Left lung (tissue), 10 donors: ENCODE data around the gene FASTKD3. TPM values are rescaled to one million over a fixed set of nuclear protein-coding genes. Genes with fewer than 3 reads are reported as not detected.

ENCODE experiments used
- ATAC-seq: fragments of 200-7000 bp; cut with Tn5 transposase; one replicate; pipeline ENCODE4 v1.9.1; 2020; ENCODE audit warnings: moderate library complexity
- DNase-seq, 4 donors: peaks; one replicate each; pipeline ENCODE4 v3.0.0-alpha.2; 2013 to 2020
- H3K27ac ChIP-seq, 2 donors: fragments of 200-600 bp; sonication (generic) in 1 of 2; one replicate each; pipeline versions ENCODE4 v1.5.0 to v1.8.0; 2020 to 2021
- H3K27me3 ChIP-seq, 2 donors: fragments of 200-600 bp; sonication (generic) in 1 of 2; one replicate each; pipeline versions ENCODE4 v1.5.0 to v1.8.0; 2020 to 2021
- H3K36me3 ChIP-seq, 2 donors: fragments of 200-600 bp; sonication (generic) in 1 of 2; one replicate each; pipeline versions ENCODE4 v1.5.0 to v1.8.0; 2020 to 2021
- H3K4me1 ChIP-seq, 2 donors: fragments of 200-600 bp; one replicate each; pipeline ENCODE4 v1.8.0; 2021
- H3K4me3 ChIP-seq, 2 donors: fragments of 200-600 bp; sonication (generic) in 1 of 2; one replicate each; pipeline versions ENCODE4 v1.5.0 to v1.8.0; 2020 to 2021; ENCODE audit warnings: mild to moderate bottlenecking in 1 of 2
- H3K9me3 ChIP-seq, 2 donors: fragments of 200-600 bp; sonication (generic) in 1 of 2; one replicate each; pipeline versions ENCODE4 v1.5.0 to v1.8.0; 2020 to 2021
- intact Hi-C, 2 donors: fragments of 100-400 bp; cut with DNase I; formaldehyde crosslinking; loops; one replicate each; pipeline versions ENCODE4 v1.11.2 to v1.14.2; 2022
- polyA plus RNA-seq, 6 donors: library from polyadenylated mRNA; unstranded; fragments of 120-200 nt; gene quantifications; one replicate each; pipeline ENCODE4 v1.2.1, GENCODE V29; 2013; ENCODE audit not compliant: insufficient read length in 6 of 6
- total RNA-seq, 2 donors: library from RNA; stranded (reverse); fragmentation: NEBNext Ultra II Directional; extraction: Animal tissue kit (Norgen Biotek cat#: 25700); gene quantifications; one replicate each; pipeline ENCODE4 v1.2.1, GENCODE V29; 2021
- TF ChIP-seq, protein P1 (sequence below), 2 donors: fragments of 200-600 bp; sonication (generic) in 1 of 2; IDR thresholded peaks; one replicate each; pipeline versions ENCODE4 v1.5.0 to v1.8.0; 2021; ENCODE audit warnings: antibody characterized with exemption in 2 of 2
- donor health status: DM: no; HTN: yes; CAD: no.
- donor health status: DM: no; HTN: no; CAD: no.

Gene FASTKD3
- total and polyA plus RNA-seq, 8 donors: 8.4 to 28.8 (median 22.4) TPM

DNA sequence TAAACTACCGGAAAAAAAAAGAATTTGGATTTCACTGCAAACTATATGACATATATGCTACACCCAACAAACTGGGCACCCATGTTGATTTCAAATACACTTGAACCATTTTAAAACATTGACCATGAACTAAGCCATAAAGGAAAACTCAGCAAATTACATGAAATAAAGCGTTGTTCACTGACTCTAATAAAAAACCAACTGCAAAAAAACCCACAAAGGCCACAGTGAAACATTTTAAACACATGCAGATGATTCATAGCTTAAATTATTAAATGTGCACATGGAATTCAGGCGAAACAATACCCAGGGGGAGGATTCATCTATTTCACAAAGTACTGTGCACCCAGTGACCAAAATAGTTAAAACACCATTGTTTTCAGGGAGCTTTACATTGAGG is 33.4 kb upstream of the FASTKD3 start:
- DNase-seq: no peak
- Histone ChIP-seq H3K27me3 (no peaks in the 10 kb centered on the region), H3K9me3 (peaks cover 0 to 2% of the 10 kb centered on the region in 2 donors), H3K4me1 (no peaks in the 10 kb centered on the region), H3K27ac (no peak overlapping the region), H3K4me3 (no peak overlapping the region), H3K36me3 (peaks cover 0 to 96% of the 10 kb centered on the region in 2 donors)
- no peak for ATAC-seq
- TF ChIP-seq, protein P1, sequence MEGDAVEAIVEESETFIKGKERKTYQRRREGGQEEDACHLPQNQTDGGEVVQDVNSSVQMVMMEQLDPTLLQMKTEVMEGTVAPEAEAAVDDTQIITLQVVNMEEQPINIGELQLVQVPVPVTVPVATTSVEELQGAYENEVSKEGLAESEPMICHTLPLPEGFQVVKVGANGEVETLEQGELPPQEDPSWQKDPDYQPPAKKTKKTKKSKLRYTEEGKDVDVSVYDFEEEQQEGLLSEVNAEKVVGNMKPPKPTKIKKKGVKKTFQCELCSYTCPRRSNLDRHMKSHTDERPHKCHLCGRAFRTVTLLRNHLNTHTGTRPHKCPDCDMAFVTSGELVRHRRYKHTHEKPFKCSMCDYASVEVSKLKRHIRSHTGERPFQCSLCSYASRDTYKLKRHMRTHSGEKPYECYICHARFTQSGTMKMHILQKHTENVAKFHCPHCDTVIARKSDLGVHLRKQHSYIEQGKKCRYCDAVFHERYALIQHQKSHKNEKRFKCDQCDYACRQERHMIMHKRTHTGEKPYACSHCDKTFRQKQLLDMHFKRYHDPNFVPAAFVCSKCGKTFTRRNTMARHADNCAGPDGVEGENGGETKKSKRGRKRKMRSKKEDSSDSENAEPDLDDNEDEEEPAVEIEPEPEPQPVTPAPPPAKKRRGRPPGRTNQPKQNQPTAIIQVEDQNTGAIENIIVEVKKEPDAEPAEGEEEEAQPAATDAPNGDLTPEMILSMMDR (IDR thresholded peaks at IDR 0.05): no peak
- intact Hi-C loops: no loop called here

DNA sequence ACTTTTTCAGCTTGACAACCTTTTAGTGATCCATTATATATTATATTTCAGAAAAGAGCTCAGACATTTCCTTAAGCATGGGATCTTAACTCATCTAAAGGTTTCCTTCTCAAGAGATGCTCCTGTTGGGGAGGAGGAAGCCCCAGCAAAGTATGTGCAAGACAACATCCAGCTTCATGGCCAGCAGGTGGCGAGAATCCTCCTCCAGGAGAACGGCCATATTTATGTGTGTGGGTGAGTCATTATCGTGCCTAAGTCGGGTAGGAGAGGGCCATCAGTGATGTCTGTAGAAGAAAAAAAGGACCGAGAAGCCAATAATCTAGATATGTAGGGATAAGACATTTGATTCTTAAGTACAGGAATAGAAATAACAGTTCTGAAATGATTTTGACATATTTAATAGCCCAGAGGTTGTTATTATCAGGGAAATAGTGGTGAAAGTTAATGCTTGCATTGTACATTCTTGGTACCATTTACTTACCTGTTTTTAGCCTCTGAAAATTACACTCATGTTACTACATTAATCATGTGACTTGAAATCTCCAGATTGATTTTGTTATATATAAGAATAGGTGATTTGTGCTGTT is 28.3 kb upstream of the FASTKD3 start:
- Histone ChIP-seq H3K36me3 (peaks cover 0 to 98% of the 10 kb centered on the region in 2 donors), H3K4me3 (no peak overlapping the region), H3K27me3 (no peaks in the 10 kb centered on the region), H3K9me3 (no peaks in the 10 kb centered on the region), H3K27ac (no peak overlapping the region), H3K4me1 (no peaks in the 10 kb centered on the region)
- ATAC-seq (peak; percentile 40), DNase-seq (no peak)
- intact Hi-C loops: no loop called here
- TF ChIP-seq, protein P1 (IDR thresholded peaks at IDR 0.05): no peak

DNA sequence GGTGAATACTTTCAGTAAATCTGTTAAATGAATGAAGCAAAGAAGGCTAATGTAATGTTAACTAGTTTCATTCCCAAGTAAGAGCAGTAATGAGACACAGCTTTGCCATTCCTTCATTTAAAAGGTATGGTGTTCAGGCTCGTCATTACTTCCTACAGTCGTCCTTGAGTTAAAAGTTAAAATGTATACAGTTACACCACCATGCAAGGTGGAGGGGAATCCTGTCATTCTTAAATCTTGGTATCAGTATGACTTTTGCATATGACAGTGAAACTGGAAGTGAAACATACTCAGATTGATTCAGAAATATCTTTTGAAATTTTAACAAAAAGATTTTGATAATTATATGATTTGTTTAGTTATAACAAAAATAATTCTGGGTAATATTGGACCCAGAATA is 26.0 kb upstream of the FASTKD3 start:
- Histone ChIP-seq H3K4me1 (no peaks in the 10 kb centered on the region), H3K36me3 (peaks cover 0 to 97% of the 10 kb centered on the region in 2 donors), H3K27ac (no peak overlapping the region), H3K27me3 (no peaks in the 10 kb centered on the region), H3K4me3 (no peak overlapping the region), H3K9me3 (no peaks in the 10 kb centered on the region)
- ATAC-seq: no peak
- TF ChIP-seq, protein P1 (IDR thresholded peaks at IDR 0.05): no peak
- DNase-seq: no peak
- intact Hi-C loops: no loop called here

DNA sequence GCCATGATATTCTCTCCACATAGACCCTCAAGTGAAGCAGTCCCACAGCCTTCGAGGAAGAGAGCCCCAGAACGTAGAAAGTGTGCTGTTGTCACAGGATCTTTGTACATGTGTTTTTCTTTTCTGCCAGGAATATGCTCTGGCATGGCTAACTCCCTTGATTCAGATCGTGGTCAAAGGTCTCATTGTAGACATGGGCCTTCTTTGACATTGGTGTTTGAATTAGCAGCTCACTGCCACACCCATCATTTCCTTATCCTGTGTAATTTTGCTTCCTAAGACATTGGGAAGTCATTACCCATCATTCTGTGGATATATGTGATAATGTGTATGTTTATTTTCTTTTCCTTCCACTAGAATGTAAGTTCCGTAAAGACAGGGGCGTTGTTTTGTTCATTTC is 25.6 kb upstream of the FASTKD3 start:
- ATAC-seq (no peak), DNase-seq (no peak)
- H3K27ac ChIP-seq: no peak overlapping the region
- intact Hi-C loops: no loop called here
- H3K4me1 ChIP-seq: no peaks in the 10 kb centered on the region
- no peaks in the 10 kb centered on the region for H3K9me3 ChIP-seq
- peaks cover 0 to 97% of the 10 kb centered on the region in 2 donors for H3K36me3 ChIP-seq
- H3K4me3 ChIP-seq: no peak overlapping the region
- TF ChIP-seq, protein P1 (IDR thresholded peaks at IDR 0.05): no peak
- no peaks in the 10 kb centered on the region for H3K27me3 ChIP-seq

DNA sequence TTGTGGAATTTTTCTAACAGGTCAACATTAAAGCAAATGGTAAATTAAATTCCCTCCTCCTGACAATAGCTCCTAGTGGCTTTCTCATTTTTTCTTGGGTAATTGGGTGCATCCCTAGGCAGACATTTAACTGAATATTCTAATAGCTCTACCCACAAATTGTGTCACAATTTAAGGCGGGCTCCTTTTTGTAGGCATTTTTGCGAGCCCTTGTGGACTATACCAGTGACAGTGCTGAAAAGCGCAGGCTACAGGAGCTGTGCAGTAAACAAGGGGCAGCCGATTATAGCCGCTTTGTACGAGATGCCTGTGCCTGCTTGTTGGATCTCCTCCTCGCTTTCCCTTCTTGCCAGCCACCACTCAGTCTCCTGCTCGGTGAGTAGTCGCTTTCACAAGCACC is 20.1 kb upstream of the FASTKD3 start:
- H3K4me3 ChIP-seq: no peak overlapping the region
- intact Hi-C loops: no loop called here
- peaks cover 4 to 11% of the 10 kb centered on the region in 2 donors for H3K4me1 ChIP-seq
- TF ChIP-seq, protein P1 (IDR thresholded peaks at IDR 0.05): no peak
- H3K27ac ChIP-seq: no peak overlapping the region
- no peak for DNase-seq
- ATAC-seq: no peak
- H3K27me3 ChIP-seq: no peaks in the 10 kb centered on the region
- no peaks in the 10 kb centered on the region for H3K9me3 ChIP-seq
- peaks cover 0 to 87% of the 10 kb centered on the region in 2 donors for H3K36me3 ChIP-seq
